ENCODE results near the gene STKLD1. TPM values are rescaled to one million over a fixed set of nuclear protein-coding genes. Genes with fewer than 3 reads are reported as not detected.

The STKLD1 gene

Small RNA genes lying within 50 kb of the gene (small RNA-seq; reads per million reads assigned to genes)
- gene RF00019 (ENCODE audit: insufficient read depth) = not detected
- not detected for gene SNORD24 (ENCODE audit: insufficient read depth)
- not detected for gene SNORD36A (ENCODE audit: insufficient read depth)
- gene SNORD36B (ENCODE audit: insufficient read depth) = not detected
- not detected for gene SNORD36C (ENCODE audit: insufficient read depth)

Data from neuronal stem cell (in vitro differentiated cells).